ENCODE measurements around the gene SPINK1.

DNA sequence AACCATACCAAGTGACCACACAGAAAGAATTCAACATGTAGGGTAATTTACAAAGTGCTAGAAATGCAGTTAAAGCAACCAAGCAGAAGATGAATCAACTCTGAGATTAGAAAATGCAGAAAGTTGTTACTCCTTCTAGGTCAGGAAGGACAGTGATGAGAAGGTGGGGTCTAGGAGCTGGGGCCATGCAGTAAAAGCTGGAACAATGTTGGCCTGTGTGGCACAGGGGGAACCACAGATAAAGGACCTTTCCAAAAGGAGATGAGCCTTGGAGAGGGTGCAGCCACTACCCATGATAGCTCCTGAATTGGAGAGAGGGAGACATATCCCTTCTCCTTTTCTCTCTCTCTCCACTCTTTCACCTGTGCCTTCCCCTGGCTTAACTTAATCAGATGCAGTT is 44.7 kb upstream of the SPINK1 start:
- TF ChIP-seq, protein P1, sequence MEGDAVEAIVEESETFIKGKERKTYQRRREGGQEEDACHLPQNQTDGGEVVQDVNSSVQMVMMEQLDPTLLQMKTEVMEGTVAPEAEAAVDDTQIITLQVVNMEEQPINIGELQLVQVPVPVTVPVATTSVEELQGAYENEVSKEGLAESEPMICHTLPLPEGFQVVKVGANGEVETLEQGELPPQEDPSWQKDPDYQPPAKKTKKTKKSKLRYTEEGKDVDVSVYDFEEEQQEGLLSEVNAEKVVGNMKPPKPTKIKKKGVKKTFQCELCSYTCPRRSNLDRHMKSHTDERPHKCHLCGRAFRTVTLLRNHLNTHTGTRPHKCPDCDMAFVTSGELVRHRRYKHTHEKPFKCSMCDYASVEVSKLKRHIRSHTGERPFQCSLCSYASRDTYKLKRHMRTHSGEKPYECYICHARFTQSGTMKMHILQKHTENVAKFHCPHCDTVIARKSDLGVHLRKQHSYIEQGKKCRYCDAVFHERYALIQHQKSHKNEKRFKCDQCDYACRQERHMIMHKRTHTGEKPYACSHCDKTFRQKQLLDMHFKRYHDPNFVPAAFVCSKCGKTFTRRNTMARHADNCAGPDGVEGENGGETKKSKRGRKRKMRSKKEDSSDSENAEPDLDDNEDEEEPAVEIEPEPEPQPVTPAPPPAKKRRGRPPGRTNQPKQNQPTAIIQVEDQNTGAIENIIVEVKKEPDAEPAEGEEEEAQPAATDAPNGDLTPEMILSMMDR (IDR thresholded peaks at IDR 0.05): no peak
- no peak for TF ChIP-seq POLR2A (IDR thresholded peaks at IDR 0.05)

Data from lower leg skin (tissue), 3 donors.